Muscle of back (tissue), 11 donors: Measurements from ENCODE around the gene SAMD11. TPM values are rescaled to one million over a fixed set of nuclear protein-coding genes. Genes with fewer than 3 reads are reported as not detected.
"Not testable (repeated sequence)": the region's sequence is repeated elsewhere in the genome, so short reads cannot be mapped to it uniquely, and the experiment has no call there.

Experiments
- DNase-seq, 3 donors: peaks; one replicate each; pipeline versions ENCODE4 v3.0.0 to v3.0.0-alpha.2; 2013
- polyA plus RNA-seq, 10 donors: library from polyadenylated mRNA; unstranded; fragments of 120-200 nt; gene quantifications; one replicate each; pipeline ENCODE4 v1.2.1, GENCODE V29; 2013; ENCODE audit not compliant: insufficient read length in 10 of 10

SAMD11 gene
- polyA plus RNA-seq, 10 donors, result 1.7 to 11.4 (median 4.4) TPM

GRCh38 chr1:974687-975328 lies 51.1 kb downstream of the SAMD11 start:
- DNase-seq, result no peak

GRCh38 chr1:975365-975764 lies 51.6 kb downstream of the SAMD11 start:
- DNase-seq, result no peak

- peak in 1 of 3 donors; percentile 49 for DNase-seq
These were observed 52.4 kb downstream of the SAMD11 start for GRCh38 chr1:975896-976683.

GRCh38 chr1:976791-977190 lies 53.1 kb downstream of the SAMD11 start:
- DNase-seq, result not testable (repeated sequence)

GRCh38 chr1:978069-978834 lies 54.5 kb downstream of the SAMD11 start:
- no peak for DNase-seq

GRCh38 chr1:978835-979743 lies 55.4 kb downstream of the SAMD11 start:
- no peak for DNase-seq

- no peak for DNase-seq
These were observed 56.0 kb downstream of the SAMD11 start for GRCh38 chr1:979744-980072.

GRCh38 chr1:980137-980571 lies 56.4 kb downstream of the SAMD11 start:
- DNase-seq, result no peak

GRCh38 chr1:980602-981395 lies 57.1 kb downstream of the SAMD11 start:
- no peak for DNase-seq

GRCh38 chr1:981491-981954 lies 57.8 kb downstream of the SAMD11 start:
- no peak for DNase-seq

- no peak for DNase-seq
These were observed 58.3 kb downstream of the SAMD11 start, which contains the start of gene PERM1 for GRCh38 chr1:981955-982558. TSS of gene PERM1 (minus strand) at chr1:982093. CDS start at chr1:981029, 1,064 bp downstream.

GRCh38 chr1:982765-983436 lies 59.2 kb downstream of the SAMD11 start:
- no peak for DNase-seq

GRCh38 chr1:983798-984475 lies 60.2 kb downstream of the SAMD11 start:
- DNase-seq, result peak in 1 of 3 donors; percentile 61

GRCh38 chr1:984476-984814 lies 60.7 kb downstream of the SAMD11 start:
- no peak for DNase-seq

- no peak for DNase-seq
These were observed 61.4 kb downstream of the SAMD11 start for GRCh38 chr1:985126-985525.

GRCh38 chr1:988061-988460 lies 64.3 kb downstream of the SAMD11 start:
- not testable (repeated sequence) for DNase-seq

- DNase-seq, result not testable (repeated sequence)
These were observed 67.6 kb downstream of the SAMD11 start for GRCh38 chr1:991275-991674.

GRCh38 chr1:991895-992294 lies 68.2 kb downstream of the SAMD11 start:
- no peak for DNase-seq

- no peak for DNase-seq
These were observed 68.6 kb downstream of the SAMD11 start for GRCh38 chr1:992362-992761.
